Measurements from ENCODE around the gene IL3. TPM values are rescaled to one million over a fixed set of nuclear protein-coding genes. Genes with fewer than 3 reads are reported as not detected.

Gene IL3
- total and polyA plus RNA-seq, 11 donors: not detected

DNA sequence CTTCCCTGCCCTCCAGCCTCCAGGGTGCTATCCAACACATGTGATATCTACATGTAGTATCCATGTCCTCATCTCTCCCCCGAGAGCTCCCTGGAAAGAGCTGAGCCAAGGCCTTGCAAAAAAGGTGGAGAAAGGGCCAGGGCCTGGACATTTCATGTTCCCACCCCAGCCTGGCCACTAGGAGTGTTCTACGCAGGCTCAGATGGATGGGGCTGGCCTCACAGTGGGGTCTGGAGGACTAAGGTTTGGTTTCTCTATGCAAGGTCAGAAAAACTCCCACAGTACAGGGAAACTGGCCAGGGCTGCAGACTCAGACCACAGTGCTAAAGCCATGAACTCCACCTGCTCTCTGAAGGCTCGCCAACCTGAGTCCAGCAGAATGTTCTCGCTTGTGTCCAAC, 11.6 kb downstream of the IL3 start:
- intact Hi-C loops (cut with DNase I): no loop called here
- WGBS, 4 donors: 96 to 100% (median 98%) methylated on average over 1 to 4 of the region's 4 CpGs
- peaks cover 0 to 6% (median 0%) of the 10 kb centered on the region in 12 donors for H3K4me1 ChIP-seq
- no peaks in the 10 kb centered on the region for H3K36me3 ChIP-seq
- H3K27me3 ChIP-seq: no peaks in the 10 kb centered on the region
- ATAC-seq: no peak
- no peak overlapping the region for H3K27ac ChIP-seq
- no peak for DNase-seq
- H3K4me3 ChIP-seq: no peak overlapping the region
- H3K9me3 ChIP-seq: no peaks in the 10 kb centered on the region
- TF ChIP-seq, protein P1, sequence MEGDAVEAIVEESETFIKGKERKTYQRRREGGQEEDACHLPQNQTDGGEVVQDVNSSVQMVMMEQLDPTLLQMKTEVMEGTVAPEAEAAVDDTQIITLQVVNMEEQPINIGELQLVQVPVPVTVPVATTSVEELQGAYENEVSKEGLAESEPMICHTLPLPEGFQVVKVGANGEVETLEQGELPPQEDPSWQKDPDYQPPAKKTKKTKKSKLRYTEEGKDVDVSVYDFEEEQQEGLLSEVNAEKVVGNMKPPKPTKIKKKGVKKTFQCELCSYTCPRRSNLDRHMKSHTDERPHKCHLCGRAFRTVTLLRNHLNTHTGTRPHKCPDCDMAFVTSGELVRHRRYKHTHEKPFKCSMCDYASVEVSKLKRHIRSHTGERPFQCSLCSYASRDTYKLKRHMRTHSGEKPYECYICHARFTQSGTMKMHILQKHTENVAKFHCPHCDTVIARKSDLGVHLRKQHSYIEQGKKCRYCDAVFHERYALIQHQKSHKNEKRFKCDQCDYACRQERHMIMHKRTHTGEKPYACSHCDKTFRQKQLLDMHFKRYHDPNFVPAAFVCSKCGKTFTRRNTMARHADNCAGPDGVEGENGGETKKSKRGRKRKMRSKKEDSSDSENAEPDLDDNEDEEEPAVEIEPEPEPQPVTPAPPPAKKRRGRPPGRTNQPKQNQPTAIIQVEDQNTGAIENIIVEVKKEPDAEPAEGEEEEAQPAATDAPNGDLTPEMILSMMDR (IDR thresholded peaks at IDR 0.05): no peak
- TF ChIP-seq POLR2A (IDR thresholded peaks at IDR 0.05): no peak

DNA sequence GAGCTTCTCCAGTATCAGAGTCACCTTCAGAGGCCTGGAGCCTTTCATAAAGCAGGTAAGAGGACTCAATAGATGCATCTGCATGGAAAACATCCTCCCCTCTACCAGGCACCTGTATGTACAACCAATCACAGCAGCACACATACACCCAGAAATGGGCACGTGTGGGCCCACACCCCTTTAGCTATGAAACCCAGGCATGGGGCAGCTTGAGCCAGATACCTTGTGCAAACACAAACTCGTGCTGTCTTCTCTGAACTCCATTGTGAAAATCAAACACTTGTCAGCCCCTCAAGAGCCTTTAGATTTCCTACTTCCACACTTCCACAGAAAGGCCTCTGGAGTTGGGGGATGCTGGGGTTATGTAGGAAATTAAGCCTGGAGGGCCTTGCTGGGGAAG, 12.1 kb downstream of the IL3 start:
- Histone ChIP-seq H3K27ac (no peak overlapping the region), H3K9me3 (no peaks in the 10 kb centered on the region), H3K4me3 (no peak overlapping the region), H3K4me1 (peaks cover 0 to 6% (median 0%) of the 10 kb centered on the region in 12 donors), H3K27me3 (no peaks in the 10 kb centered on the region), H3K36me3 (no peaks in the 10 kb centered on the region)
- intact Hi-C loops (cut with DNase I): no loop called here
- 94 to 100% (median 98%) methylated on average over 2 of the region's 2 CpGs for WGBS, 4 donors
- DNase-seq (no peak), ATAC-seq (no peak)
- TF ChIP-seq, protein P1 (IDR thresholded peaks at IDR 0.05): no peak
- TF ChIP-seq POLR2A (IDR thresholded peaks at IDR 0.05): no peak

DNA sequence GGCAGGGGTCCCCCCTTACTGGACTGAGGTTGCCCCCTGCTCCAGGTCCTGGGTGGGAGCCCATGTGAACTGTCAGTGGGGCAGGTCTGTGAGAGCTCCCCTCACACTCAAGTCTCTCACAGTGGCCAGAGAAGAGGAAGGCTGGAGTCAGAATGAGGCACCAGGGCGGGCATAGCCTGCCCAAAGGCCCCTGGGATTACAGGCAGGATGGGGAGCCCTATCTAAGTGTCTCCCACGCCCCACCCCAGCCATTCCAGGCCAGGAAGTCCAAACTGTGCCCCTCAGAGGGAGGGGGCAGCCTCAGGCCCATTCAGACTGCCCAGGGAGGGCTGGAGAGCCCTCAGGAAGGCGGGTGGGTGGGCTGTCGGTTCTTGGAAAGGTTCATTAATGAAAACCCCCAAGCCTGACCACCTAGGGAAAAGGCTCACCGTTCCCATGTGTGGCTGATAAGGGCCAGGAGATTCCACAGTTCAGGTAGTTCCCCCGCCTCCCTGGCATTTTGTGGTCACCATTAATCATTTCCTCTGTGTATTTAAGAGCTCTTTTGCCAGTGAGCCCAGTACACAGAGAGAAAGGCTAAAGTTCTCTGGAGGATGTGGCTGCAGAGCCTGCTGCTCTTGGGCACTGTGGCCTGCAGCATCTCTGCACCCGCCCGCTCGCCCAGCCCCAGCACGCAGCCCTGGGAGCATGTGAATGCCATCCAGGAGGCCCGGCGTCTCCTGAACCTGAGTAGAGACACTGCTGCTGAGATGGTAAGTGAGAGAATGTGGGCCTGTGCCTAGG, 13.0 kb downstream of the IL3 start, which contains the start of gene CSF2:
CSF2 (plus strand) TSS at position 559 of the 783 bp plus-strand sequence; CDS start at position 594, 35 bp downstream.
- DNase-seq (peak in 1 of 5 donors; percentile 53), ATAC-seq (no peak)
- H3K4me3 ChIP-seq: no peak within 1 kb of the TSS
- intact Hi-C loops (cut with DNase I): no loop called here
- WGBS, 4 donors: 87 to 96% (median 92%) methylated on average over 6 to 12 of the region's 12 CpGs
- H3K27ac ChIP-seq: no peak within 1 kb of the TSS
- TF ChIP-seq, protein P1 (IDR thresholded peaks at IDR 0.05): no peak
- no peak for TF ChIP-seq POLR2A (IDR thresholded peaks at IDR 0.05)
- peaks cover 0 to 6% (median 0%) of the 10 kb centered on the region in 12 donors for H3K4me1 ChIP-seq
- H3K9me3 ChIP-seq: no peaks in the 10 kb centered on the region
- H3K27me3 ChIP-seq: no peaks in the 10 kb centered on the region
- no peaks in the 10 kb centered on the region for H3K36me3 ChIP-seq

DNA sequence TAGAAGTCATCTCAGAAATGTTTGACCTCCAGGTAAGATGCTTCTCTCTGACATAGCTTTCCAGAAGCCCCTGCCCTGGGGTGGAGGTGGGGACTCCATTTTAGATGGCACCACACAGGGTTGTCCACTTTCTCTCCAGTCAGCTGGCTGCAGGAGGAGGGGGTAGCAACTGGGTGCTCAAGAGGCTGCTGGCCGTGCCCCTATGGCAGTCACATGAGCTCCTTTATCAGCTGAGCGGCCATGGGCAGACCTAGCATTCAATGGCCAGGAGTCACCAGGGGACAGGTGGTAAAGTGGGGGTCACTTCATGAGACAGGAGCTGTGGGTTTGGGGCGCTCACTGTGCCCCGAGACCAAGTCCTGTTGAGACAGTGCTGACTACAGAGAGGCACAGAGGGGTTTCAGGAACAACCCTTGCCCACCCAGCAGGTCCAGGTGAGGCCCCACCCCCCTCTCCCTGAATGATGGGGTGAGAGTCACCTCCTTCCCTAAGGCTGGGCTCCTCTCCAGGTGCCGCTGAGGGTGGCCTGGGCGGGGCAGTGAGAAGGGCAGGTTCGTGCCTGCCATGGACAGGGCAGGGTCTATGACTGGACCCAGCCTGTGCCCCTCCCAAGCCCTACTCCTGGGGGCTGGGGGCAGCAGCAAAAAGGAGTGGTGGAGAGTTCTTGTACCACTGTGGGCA, 13.8 kb downstream of the IL3 start:
- Histone ChIP-seq H3K36me3 (no peaks in the 10 kb centered on the region), H3K27me3 (no peaks in the 10 kb centered on the region), H3K4me1 (peaks cover 0 to 6% (median 0%) of the 10 kb centered on the region in 12 donors), H3K9me3 (no peaks in the 10 kb centered on the region), H3K4me3 (no peak overlapping the region), H3K27ac (no peak overlapping the region)
- intact Hi-C loops (cut with DNase I): no loop called here
- peak in 1 of 5 donors; percentile 25 for DNase-seq
- ATAC-seq: no peak
- 85 to 91% (median 88%) methylated on average over 4 to 7 of the region's 7 CpGs for WGBS, 4 donors
- TF ChIP-seq, protein P1 (IDR thresholded peaks at IDR 0.05): no peak
- no peak for TF ChIP-seq POLR2A (IDR thresholded peaks at IDR 0.05)
